ENCODE measurements around the gene PTPN18. TPM values are rescaled to one million over a fixed set of nuclear protein-coding genes. Genes with fewer than 3 reads are reported as not detected.

The PTPN18 gene
- 26.2 to 31.3 TPM (median 29.4 TPM) in 5 replicates for total RNA-seq (2022; extraction: Qiagen RNA extraction)

GRCh38 chr2:130355578-130356431, at the start of gene PTPN18:
PTPN18 (plus strand) TSS chr2:130356056; CDS start chr2:130356108, 52 bp downstream.

GRCh38 chr2:130342533-130343275, 13.2 kb upstream of the PTPN18 start, which contains the start of gene IMP4:
IMP4 (plus strand) TSS chr2:130342897; CDS start chr2:130342933, 36 bp downstream.

Other genes starting within 250 kb of the PTPN18 start
- not detected in 5 replicates for gene POTEF, start 226.8 kb upstream of the PTPN18 start, total RNA-seq (2022; extraction: Qiagen RNA extraction)
- gene CCDC74B, start 210.9 kb upstream of the PTPN18 start, total RNA-seq (2022; extraction: Qiagen RNA extraction): 5.7 to 7.3 TPM (median 6.1 TPM) in 5 replicates
- 64.7 to 81.5 TPM (median 79.4 TPM) in 5 replicates for gene SMPD4, start 174.5 kb upstream of the PTPN18 start, total RNA-seq (2022; extraction: Qiagen RNA extraction)
- 245 to 472 TPM (median 439 TPM) in 5 replicates for gene MZT2B, start 173.8 kb upstream of the PTPN18 start, total RNA-seq (2022; extraction: Qiagen RNA extraction)
- 2.4 to 3.8 TPM (median 3.3 TPM) in 5 replicates for gene TUBA3E, start 157.6 kb upstream of the PTPN18 start, total RNA-seq (2022; extraction: Qiagen RNA extraction)
- gene IMP4, start 13.2 kb upstream of the PTPN18 start, total RNA-seq (2022; extraction: Qiagen RNA extraction): 143 to 180 TPM (median 159 TPM) in 5 replicates
- gene POTEI, start 153.3 kb downstream of the PTPN18 start, total RNA-seq (2022; extraction: Qiagen RNA extraction): not detected in 5 replicates
- not detected in 5 replicates for gene CFC1B, start 165.2 kb downstream of the PTPN18 start, total RNA-seq (2022; extraction: Qiagen RNA extraction)
- gene CFC1, start 243.5 kb downstream of the PTPN18 start, total RNA-seq (2022; extraction: Qiagen RNA extraction): not detected in 5 replicates